ENCODE results near the gene CCDC194.

Gene CCDC194

GRCh38 chr19:17393914-17394313 lies at the start of gene CCDC194:
Gene CCDC194 (minus strand): TSS chr19:17394196. CDS start chr19:17394158, 38 bp downstream.
- DNase-seq (ENCODE audit: low read depth) = no peak

GRCh38 chr19:17441241-17442021 lies 47.4 kb upstream of the CCDC194 start:
- no peak for DNase-seq (ENCODE audit: low read depth)

- no peak for DNase-seq (ENCODE audit: low read depth)
Measured at GRCh38 chr19:17436874-17437267, 42.9 kb upstream of the CCDC194 start.

- DNase-seq (ENCODE audit: low read depth) = no peak
Measured at GRCh38 chr19:17436094-17436873, 42.3 kb upstream of the CCDC194 start.

GRCh38 chr19:17435218-17435617 lies 41.2 kb upstream of the CCDC194 start:
- DNase-seq (ENCODE audit: low read depth) = no peak

- no peak for DNase-seq (ENCODE audit: low read depth)
Measured at GRCh38 chr19:17431417-17431816, 37.4 kb upstream of the CCDC194 start.

GRCh38 chr19:17429641-17430113 lies 35.7 kb upstream of the CCDC194 start:
- no peak for DNase-seq (ENCODE audit: low read depth)

- no peak for DNase-seq (ENCODE audit: low read depth)
Measured at GRCh38 chr19:17424743-17425365, 30.9 kb upstream of the CCDC194 start.

- DNase-seq (ENCODE audit: low read depth) = no peak
Measured at GRCh38 chr19:17423429-17424208, 29.6 kb upstream of the CCDC194 start.

GRCh38 chr19:17421942-17422341 lies 27.9 kb upstream of the CCDC194 start:
- DNase-seq (ENCODE audit: low read depth) = no peak

- no peak for DNase-seq (ENCODE audit: low read depth)
Measured at GRCh38 chr19:17420475-17420924, 26.5 kb upstream of the CCDC194 start.

- DNase-seq (ENCODE audit: low read depth) = peak; percentile 89
Measured at GRCh38 chr19:17419621-17420474, 25.9 kb upstream of the CCDC194 start, which contains the start of gene MVB12A. Gene MVB12A (plus strand): TSS chr19:17420047. CDS start chr19:17420136, 89 bp downstream.

- no peak for DNase-seq (ENCODE audit: low read depth)
Measured at GRCh38 chr19:17419154-17419620, 25.2 kb upstream of the CCDC194 start.

- DNase-seq (ENCODE audit: low read depth) = no peak
Measured at GRCh38 chr19:17418710-17419109, 24.7 kb upstream of the CCDC194 start.

- no peak for DNase-seq (ENCODE audit: low read depth)
Measured at GRCh38 chr19:17415121-17415520, 21.1 kb upstream of the CCDC194 start.

GRCh38 chr19:17414097-17414496 lies 20.1 kb upstream of the CCDC194 start:
- no peak for DNase-seq (ENCODE audit: low read depth)

- no peak for DNase-seq (ENCODE audit: low read depth)
Measured at GRCh38 chr19:17411801-17412200, 17.8 kb upstream of the CCDC194 start.

- no peak for DNase-seq (ENCODE audit: low read depth)
Measured at GRCh38 chr19:17409990-17410389, 16.0 kb upstream of the CCDC194 start.

GRCh38 chr19:17406887-17407196 lies 12.8 kb upstream of the CCDC194 start:
- DNase-seq (ENCODE audit: low read depth) = no peak

GRCh38 chr19:17406046-17406886 lies 12.3 kb upstream of the CCDC194 start:
- no peak for DNase-seq (ENCODE audit: low read depth)

Data from stimulated activated CD8-positive, alpha-beta memory T cell treated with anti-CD3 and anti-CD28 coated beads, Interleukin-15, amount 100 ng/mL, for 24 hours (primary cell).